Ovary (tissue), 10 donors: Measurements from ENCODE around the gene APAF1. TPM values are rescaled to one million over a fixed set of nuclear protein-coding genes. Genes with fewer than 3 reads are reported as not detected.
"Not testable (repeated sequence)": the region's sequence is repeated elsewhere in the genome, so short reads cannot be mapped to it uniquely, and the experiment has no call there.

ENCODE experiments used
- DNase-seq, 5 donors: peaks; one replicate each; pipeline ENCODE4 v3.0.0-alpha.2; 2019 to 2020
- H3K27ac ChIP-seq, 2 donors: fragments of 200-600 bp; one replicate each; pipeline versions ENCODE4 v1.5.1 to v1.8.0; 2019 to 2022
- H3K27me3 ChIP-seq: fragments of 200-600 bp; one replicate; pipeline ENCODE4 v1.8.0; 2022
- H3K36me3 ChIP-seq: fragments of 200-600 bp; sonication (generic); one replicate; pipeline ENCODE4 v1.5.1; 2019
- H3K4me1 ChIP-seq: one replicate; pipeline ENCODE4 v1.8.1; 2013; ENCODE audit warnings: mild to moderate bottlenecking, moderate library complexity; ENCODE audit not compliant: insufficient read depth
- H3K4me3 ChIP-seq: fragments of 200-600 bp; sonication (generic); one replicate; pipeline ENCODE4 v1.5.1; 2017
- H3K9me3 ChIP-seq, 2 donors: fragments of 200-600 bp in 1 of 2; sonication (generic) in 1 of 2; one replicate each; pipeline versions ENCODE4 v1.5.1 to v1.8.1; 2013 to 2019; ENCODE audit warnings: mild to moderate bottlenecking in 1 of 2, moderate library complexity in 1 of 2
- CTCF ChIP-seq, 3 donors: fragments of 450-650 bp in 2 of 3; fragments of 200-600 bp in 1 of 3; IDR thresholded peaks; one replicate each; pipeline versions ENCODE4 v1.5.1 to v1.8.0; 2016 to 2022; ENCODE audit warnings: antibody characterized with exemption in 3 of 3, mild to moderate bottlenecking in 1 of 3
- EP300 ChIP-seq: sonication (generic); formaldehyde crosslinking; IDR thresholded peaks from one replicate; pipeline ENCODE4 v1.6.1; 2017; ENCODE audit warnings: antibody characterized with exemption
- POLR2A ChIP-seq: fragments of 450-650 bp; IDR thresholded peaks from one replicate; pipeline ENCODE4 v1.6.1; 2017; ENCODE audit warnings: antibody characterized with exemption, mild to moderate bottlenecking, moderate library complexity
- WGBS, 3 donors: extraction: QIAGEN DNeasy Blood & Tissue Kit in 1 of 3; methylation state at CpG; one replicate each; pipeline versions ENCODE4 v1.1.5 to v1.1.7; 2013 to 2017; 5-methylcytosine and 5-hydroxymethylcytosine counted together
- intact Hi-C, 4 donors: fragments of 100-400 bp; cut with DNase I; formaldehyde crosslinking; loops; one replicate each; pipeline versions ENCODE4 v1.11.0 to v1.15.1; 2022 to 2023
- long read RNA-seq, 3 donors: library from polyadenylated mRNA in 2 of 3; unstranded in 2 of 3; transcript quantifications; one replicate each; pipeline ENCODE4 v2.0.0 and lab custom pipeline, GENCODE V29; 2021 to 2026
- polyA plus RNA-seq, 2 donors: library from polyadenylated mRNA; stranded (reverse); fragments of 200-250 nt in 1 of 2; fragments of 350-450 nt in 1 of 2; fragmentation: Illumina TruSeq in 1 of 2; extraction: RNeasy Lipid Tissue Mini Kit (QIAGEN cat#74804) in 1 of 2; gene quantifications; one replicate each; pipeline ENCODE4 v1.2.3, GENCODE V29; 2013 to 2014
- total RNA-seq, 7 donors: library from RNA; depleted of rRNA in 2 of 7; stranded (reverse); fragments of >200 nt in 2 of 7; fragmentation: NEBNext Ultra II Directional in 3 of 7; extraction: Animal tissue kit (Norgen Biotek cat#: 25700) in 3 of 7; gene quantifications; one replicate each; pipeline versions ENCODE4 v1.1.0 to v1.2.4, GENCODE V29; 2016 to 2023
- donor health status: DM: no; HTN: no; CAD: no; lungs with moderate emphysema.
- donor health status: DM: no; HTN: no; CAD: no.
- donor health status: Bipolar disorder and iron deficiency.
- donor health status: DM: yes; HTN: yes; CAD: no.
- donor health status: DM: no; HTN: no; CAD: no.
- donor health status: DM: yes; HTN: yes; CAD: no.

Gene APAF1
- 10 to 100 TPM in 6 of 7 donors, 1 to 10 TPM in 1; 9.4 to 17.1 (median 11.9) TPM for total RNA-seq
- polyA plus RNA-seq = 10 to 100 TPM in 1 of 2 donors, 1 to 10 TPM in 1; 9.4 to 16.0 TPM
- long read RNA-seq, donor 1, partial matches to known transcripts = 3 of 7 reads
- long read RNA-seq, donor 1, other reads (novel, unspliced or antisense) = 4 of 7 reads
- long read RNA-seq, donor 2 = 0 reads
- long read RNA-seq, donor 3, full-length matches to known transcripts = 3 of 8 reads
- long read RNA-seq, donor 3, partial matches to known transcripts = 1 of 8 reads
- long read RNA-seq, donor 3, other reads (novel, unspliced or antisense) = 4 of 8 reads

GRCh38 chr12:98644712-98645571 lies at the start of gene APAF1, which contains the start of gene IKBIP:
TSS of gene APAF1 (plus strand) at chr12:98645290. CDS start at chr12:98648360, 3,070 bp downstream.
TSS of gene IKBIP (minus strand) at chr12:98644788. CDS start at chr12:98644701, 87 bp downstream.
- no peaks in the 10 kb centered on the region for H3K27me3 ChIP-seq
- peak; percentile 95 to 99 (median 96) for DNase-seq
- whole genome bisulfite sequencing, 3 donors = 0 to 1% (median 0%) methylated on average over 68 to 91 of the region's 91 CpGs
- peak within 1 kb of the TSS; percentile 71 to 79 for H3K27ac ChIP-seq
- no peaks in the 10 kb centered on the region for H3K36me3 ChIP-seq
- intact Hi-C loops = loop anchor here in 3 of 4 donors (5.0 to 10.0 kb wide), 3 partner anchors 48 to 223 kb away; partner anchors contain the start of gene SLC25A3 (in 1 of the 3)
- peak within 1 kb of the TSS; percentile 82 for H3K4me3 ChIP-seq
- TF ChIP-seq CTCF (IDR thresholded peaks at IDR 0.05) (peak in 1 of 3 donors; percentile 4), POLR2A (peak; percentile 58), EP300 (no peak)
- peaks cover 4% of the 10 kb centered on the region for H3K4me1 ChIP-seq
- H3K9me3 ChIP-seq = no peaks in the 10 kb centered on the region

GRCh38 chr12:98597313-98597712 lies 47.8 kb upstream of the APAF1 start:
- intact Hi-C loops = loop anchor here in 2 of 4 donors (5.0 to 10.0 kb wide), 2 partner anchors 47 to 50 kb away; partner anchors contain the start of genes APAF1 (in 2 of the 2) and IKBIP (in 1 of the 2)
- H3K4me3 ChIP-seq, H3K9me3 ChIP-seq, H3K27ac ChIP-seq, H3K36me3 ChIP-seq, DNase-seq, H3K4me1 ChIP-seq, H3K27me3 ChIP-seq: not testable (repeated sequence)
- WGBS, 3 donors = 84 to 90% (median 86%) methylated on average over 5 of the region's 5 CpGs

GRCh38 chr12:98601924-98602323 lies 43.2 kb upstream of the APAF1 start:
- intact Hi-C loops = no loop called here
- DNase-seq = no peak

GRCh38 chr12:98606359-98606988 lies 38.6 kb upstream of the APAF1 start:
- H3K4me1 ChIP-seq = no peaks in the 10 kb centered on the region
- H3K9me3 ChIP-seq = no peaks in the 10 kb centered on the region
- 60 to 68% (median 67%) methylated on average over 2 of the region's 2 CpGs for WGBS, 3 donors
- DNase-seq = no peak
- intact Hi-C loops = no loop called here
- H3K27me3 ChIP-seq = no peaks in the 10 kb centered on the region
- no peaks in the 10 kb centered on the region for H3K36me3 ChIP-seq
- TF ChIP-seq CTCF (IDR thresholded peaks at IDR 0.05) (no peak), POLR2A (no peak), EP300 (no peak)
- no peak overlapping the region for H3K4me3 ChIP-seq
- no peak overlapping the region for H3K27ac ChIP-seq

More at GRCh38 chr12:98601924-98602323, 43.2 kb upstream of the APAF1 start:
- TF ChIP-seq CTCF (IDR thresholded peaks at IDR 0.05) (no peak), POLR2A (no peak), EP300 (no peak)
- no peaks in the 10 kb centered on the region for H3K9me3 ChIP-seq
- no peaks in the 10 kb centered on the region for H3K36me3 ChIP-seq
- no peak overlapping the region for H3K4me3 ChIP-seq
- 92 to 93% (median 93%) methylated on average over 8 of the region's 8 CpGs for WGBS, 3 donors
- no peak overlapping the region for H3K27ac ChIP-seq
- H3K27me3 ChIP-seq = no peaks in the 10 kb centered on the region
- no peaks in the 10 kb centered on the region for H3K4me1 ChIP-seq
